Neural cell (in vitro differentiated cells): ENCODE results near the gene TSR3.

Source experiments
- EZH2 ChIP-seq: fragments of 200-600, 300-800 bp; shearing (Covaris generic), sonication (generic); IDR thresholded peaks from 2 replicates; pipeline ENCODE4 v1.6.1; 2014; ENCODE audit warnings: antibody characterized with exemption, low read length, borderline replicate concordance, mild to moderate bottlenecking; ENCODE audit not compliant: insufficient read depth, poor library complexity, severe bottlenecking
- POLR2AphosphoS5 ChIP-seq: IDR thresholded peaks from 2 replicates; pipeline ENCODE4 v1.6.1; 2012
- REST ChIP-seq: IDR thresholded peaks from 2 replicates; pipeline ENCODE4 v1.6.1; 2012; ENCODE audit warnings: borderline replicate concordance

- TF ChIP-seq POLR2AphosphoS5: no peak
- TF ChIP-seq REST: no peak
- TF ChIP-seq EZH2: no peak
Observed at GRCh38 chr16:1394367-1394951, 42.8 kb upstream of the TSR3 start.
